GM11168 (cell line): ENCODE results near the gene NOLC1.

Source experiments
- in situ Hi-C: fragments of 300-500 bp; cut with MboI; formaldehyde crosslinking; loops from one replicate; pipeline ENCODE4 v1.12.0; 2022; ENCODE audit warnings: low sequenced_read_pairs; ENCODE audit not compliant: unreplicated experiment

NOLC1 gene

DNA sequence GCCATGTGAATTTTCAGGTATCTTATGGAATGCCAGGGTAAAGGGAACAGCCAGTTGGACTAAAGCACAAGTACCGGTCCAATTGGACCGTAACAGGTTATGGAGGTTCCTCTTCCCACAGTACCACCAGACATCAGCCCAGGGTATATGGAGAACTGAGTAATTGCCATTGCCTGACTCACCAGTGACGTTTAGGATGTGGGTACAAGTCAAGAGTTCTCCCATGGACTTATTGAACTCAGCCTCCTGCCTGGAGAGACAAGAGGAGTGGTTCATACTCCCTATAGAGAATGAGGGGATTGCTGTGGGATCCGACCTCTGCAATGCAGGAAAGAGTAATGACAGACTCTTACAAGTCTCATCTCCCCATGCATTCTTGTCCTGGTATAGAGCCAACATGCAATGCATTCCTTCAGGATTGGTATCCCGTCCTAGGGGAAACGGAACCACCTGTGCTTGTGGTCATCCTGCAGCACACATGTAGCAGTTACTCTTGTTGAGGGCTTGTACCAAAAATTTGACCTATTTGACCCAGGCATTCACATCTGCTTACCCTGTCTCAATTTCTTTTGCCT, 43.2 kb downstream of the NOLC1 start:
- in situ Hi-C loops = no loop called here

GRCh38 chr10:102196893-102197292, 44.7 kb downstream of the NOLC1 start:
- in situ Hi-C loops = no loop called here

- in situ Hi-C loops = no loop called here
Measured at GRCh38 chr10:102198027-102198426, 45.8 kb downstream of the NOLC1 start.

DNA sequence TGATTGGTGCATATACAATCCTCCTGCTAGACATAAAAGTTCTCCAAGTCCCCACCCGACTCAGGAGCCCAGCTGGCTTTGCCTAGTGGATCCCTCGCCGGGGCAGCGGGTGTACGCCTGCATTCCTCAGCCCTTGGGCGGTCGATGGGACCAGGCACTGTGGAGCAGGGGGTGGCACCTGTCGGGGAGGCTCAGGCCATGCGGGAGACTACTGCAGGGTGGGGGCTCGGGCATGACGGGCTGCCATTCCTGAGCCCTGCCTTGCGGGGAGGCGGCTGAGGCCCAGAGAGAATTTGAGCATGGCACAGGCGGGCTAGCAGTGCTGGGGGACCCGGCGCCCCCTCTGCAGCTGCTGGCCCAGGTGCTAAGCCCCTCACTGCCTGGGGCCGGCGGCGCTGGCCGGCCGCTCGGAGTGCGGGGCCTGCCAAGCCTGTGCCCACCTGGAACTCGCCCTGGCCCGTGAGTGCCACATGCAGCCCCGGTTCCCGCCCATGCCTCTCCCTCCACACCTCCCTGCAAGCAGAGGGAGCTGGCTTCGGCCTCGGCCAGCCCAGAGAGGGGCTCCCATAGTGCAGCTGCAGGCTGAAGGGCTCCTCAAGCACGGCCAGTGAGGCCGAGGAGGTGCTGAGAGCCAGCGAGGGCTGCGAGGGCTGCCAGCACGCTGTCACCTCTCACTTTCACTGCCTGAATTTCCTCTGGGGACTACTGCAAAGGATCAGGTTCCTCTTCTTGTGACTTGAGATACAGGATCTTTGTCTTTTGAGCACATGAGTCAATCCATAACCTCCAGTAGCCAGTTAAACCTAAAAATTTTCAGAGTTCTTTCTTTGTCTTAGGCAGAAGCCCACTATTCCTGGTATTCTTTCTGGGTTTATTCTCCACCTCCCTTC, 48.8 kb downstream of the NOLC1 start:
- in situ Hi-C loops = no loop called here

- in situ Hi-C loops = no loop called here
Measured at GRCh38 chr10:102202386-102202785, 50.2 kb downstream of the NOLC1 start.

DNA sequence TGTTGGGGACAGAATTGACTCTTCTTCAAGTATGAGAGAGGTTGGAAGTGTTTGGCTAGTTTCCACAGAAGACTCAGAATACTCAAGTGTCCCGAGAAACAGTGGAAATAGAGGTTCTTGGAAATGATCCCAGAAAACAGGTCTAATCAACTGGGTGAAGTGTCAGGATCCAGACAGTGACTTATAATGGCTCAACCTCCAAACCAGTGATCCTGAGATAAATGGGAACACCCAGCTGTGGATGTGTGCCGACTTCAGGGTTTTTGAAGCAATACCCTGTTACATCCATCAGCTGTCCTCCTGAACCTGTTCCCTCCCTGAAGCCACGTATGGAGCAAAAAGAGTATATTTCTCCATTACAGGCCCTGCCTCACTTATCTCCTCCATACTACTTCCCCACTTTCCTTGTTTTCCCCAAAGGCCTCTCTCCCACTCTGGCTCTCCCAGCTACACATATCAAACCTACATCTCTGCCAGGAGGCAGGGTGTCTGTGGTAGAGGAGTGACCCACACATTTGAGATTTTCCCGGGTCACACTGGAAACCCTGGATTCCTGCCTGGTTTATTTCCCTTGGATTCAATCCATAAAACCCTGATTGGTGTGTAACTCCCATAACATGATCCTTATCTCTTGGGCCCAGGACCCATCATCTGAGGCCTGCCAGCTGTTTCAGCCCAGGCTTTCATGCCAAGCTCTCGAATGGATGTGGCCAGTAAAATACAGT, 56.3 kb downstream of the NOLC1 start:
- in situ Hi-C loops = no loop called here

DNA sequence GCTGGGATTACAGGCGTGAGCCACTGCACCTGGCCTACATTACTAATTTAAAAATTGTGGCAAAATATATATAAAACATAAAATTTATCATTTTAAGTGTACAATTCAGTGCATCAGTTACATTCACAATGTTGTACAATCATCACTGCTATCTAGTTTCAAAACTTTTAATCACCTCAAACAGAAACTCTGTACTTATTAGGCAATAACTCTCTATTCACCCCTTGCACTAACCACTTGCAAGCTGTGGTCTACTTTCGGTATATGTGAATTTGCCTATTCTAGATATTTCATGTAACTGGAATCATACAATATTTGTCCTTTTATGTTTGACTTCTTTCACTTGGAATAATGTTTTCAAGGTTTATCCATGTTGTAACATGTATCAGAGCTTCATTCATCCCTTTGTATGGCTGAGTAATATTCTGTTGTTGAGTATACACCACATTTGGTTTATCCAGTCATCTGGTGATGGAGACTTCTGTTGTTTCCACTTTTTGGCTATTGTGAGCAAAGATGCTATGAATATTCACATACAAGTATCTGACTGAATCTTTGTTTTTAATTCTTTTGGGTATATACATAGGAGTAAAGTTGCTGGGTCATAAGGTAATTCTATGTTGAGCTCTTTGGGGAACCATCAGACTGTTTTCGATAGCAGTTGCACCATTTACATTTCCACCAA, 59.6 kb downstream of the NOLC1 start:
- in situ Hi-C loops = no loop called here
